Left lobe of liver (tissue), 2 donors: ENCODE data around the gene HYLS1. TPM values are rescaled to one million over a fixed set of nuclear protein-coding genes. Genes with fewer than 3 reads are reported as not detected.

Experiments used
- ATAC-seq: fragments of 200-7000 bp; cut with Tn5 transposase; one replicate; pipeline ENCODE4 v1.9.1; 2020; ENCODE audit warnings: mild to moderate bottlenecking, moderate library complexity
- DNase-seq: peaks from one replicate; pipeline ENCODE4 v3.0.0-alpha.2; 2020; ENCODE audit warnings: low spot score
- total RNA-seq: library from RNA; stranded (reverse); gene quantifications from one replicate; pipeline ENCODE4 v1.2.1, GENCODE V29; 2021
- donor health status: DM: no; HTN: no; CAD: no; lungs with moderate emphysema.
- donor health status: DM: no; HTN: yes; CAD: no.

Gene HYLS1
- total RNA-seq, 1 donor from 2014 or later, result 2.9 TPM

DNA sequence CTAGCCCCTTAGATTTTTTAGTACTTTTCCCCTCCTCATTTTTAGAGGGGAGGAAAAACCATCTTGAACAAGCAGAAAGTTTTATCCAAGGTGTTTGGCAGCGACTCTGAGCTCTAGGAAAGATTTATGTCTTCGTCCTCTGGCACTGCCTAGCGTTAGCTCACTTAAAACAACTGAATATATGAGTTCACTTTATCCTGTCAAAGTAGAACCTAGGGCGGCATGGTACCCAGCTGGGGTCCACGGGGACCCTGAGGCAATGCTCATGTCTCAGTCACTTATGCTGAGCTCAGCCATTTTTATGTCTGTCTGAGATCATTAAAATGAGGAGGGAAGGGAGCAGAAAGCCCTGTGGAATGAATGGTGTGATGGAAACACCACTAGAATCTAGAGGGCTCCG lies 44.2 kb downstream of the HYLS1 start:
- DNase-seq (no peak), ATAC-seq (no peak)

DNA sequence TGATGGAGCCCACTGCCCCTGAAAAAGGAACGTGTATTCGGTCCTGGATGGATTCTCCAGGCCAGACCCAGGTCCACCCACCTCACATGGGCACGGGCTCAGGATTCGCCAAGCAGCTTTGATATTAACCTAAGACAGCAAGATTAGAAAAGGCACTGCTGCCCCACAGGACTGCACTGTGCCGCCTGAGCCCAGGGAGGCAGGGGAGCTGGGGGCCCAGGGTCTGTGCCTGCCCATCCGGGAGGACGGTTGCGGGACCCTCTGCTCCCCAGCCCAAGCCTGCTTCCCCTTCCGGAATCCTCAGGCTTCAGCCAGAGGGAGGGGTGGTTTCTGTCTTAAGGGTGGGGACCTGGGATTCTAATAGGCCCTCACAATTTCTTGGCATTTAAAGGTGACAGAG lies 44.8 kb downstream of the HYLS1 start:
- DNase-seq (no peak), ATAC-seq (no peak)

DNA sequence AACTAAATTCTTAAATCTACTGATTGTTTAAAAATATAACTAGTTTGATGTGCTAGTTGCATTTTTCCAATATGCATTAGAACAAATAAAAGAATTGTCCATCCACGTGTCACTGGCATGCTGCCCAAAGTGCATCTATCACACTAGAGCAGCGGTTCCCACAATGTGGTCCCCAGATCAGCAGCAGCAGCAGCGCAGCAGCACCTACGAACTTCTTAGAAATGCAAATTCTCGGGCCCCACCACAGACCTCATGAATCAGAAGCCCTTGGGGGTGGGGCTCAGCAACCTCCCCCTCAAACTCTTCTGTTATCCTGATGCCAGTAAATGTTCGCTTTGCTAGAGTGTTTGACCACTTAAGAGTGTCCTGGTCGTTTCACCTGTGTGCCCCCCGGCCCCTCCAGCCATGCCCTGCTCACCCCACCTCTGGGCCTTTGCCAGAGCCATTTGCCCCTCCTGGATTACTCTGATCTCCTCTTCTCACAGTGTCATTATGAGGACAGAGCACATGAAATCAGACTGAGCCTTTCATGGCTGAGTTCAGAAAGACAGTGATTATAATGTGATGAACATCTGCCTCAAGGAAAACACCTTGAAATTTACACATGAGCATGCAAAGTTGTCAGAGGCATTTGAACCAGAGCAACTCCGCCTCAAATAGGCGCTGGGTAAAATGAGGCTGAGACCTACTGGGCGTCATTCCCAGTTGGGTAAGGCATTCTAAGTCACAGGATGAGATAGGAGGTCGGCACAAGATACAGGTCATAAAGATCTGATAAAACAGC lies 45.8 kb downstream of the HYLS1 start:
- no peak for DNase-seq
- ATAC-seq, result no peak

DNA sequence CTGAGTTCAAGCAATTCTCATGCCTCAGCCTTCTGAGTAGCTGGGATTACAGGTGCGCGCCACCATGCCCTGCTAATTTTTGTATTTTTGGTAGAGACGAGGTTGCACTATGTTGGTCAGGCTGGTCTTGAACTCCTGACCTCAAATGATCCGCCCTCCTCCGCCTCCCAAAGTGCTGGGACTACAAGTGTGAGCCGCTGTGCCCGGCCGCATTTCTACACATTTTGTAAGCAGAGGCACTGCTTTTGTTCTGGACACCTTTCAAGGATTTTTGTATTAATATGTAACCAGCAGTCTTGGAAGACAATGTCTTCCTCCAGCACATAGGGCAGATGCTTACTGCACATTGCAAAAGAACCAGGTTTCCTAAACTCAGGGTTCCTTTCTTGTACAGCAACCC lies 47.0 kb downstream of the HYLS1 start:
- ATAC-seq, result no peak

DNA sequence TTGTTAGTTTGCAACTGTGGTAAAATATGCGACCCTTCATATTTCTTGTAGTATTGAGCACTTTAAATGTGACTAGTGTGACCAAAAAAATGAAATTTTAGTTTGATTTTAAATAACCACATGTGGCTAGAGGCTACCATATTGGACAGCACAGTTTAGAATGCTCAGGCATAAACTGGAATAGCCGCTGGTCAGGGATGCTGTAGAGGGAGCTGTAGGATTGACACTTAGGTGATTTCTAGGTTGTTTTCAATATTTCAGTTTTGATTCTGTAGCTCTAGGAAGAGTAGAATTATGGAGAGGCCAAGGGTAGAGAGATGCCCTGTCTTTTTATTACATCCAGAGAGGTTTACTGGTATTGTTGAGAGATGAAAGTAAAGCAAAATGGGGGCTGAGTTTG lies 47.6 kb downstream of the HYLS1 start:
- no peak for ATAC-seq
- DNase-seq, result no peak

More for the DNA sequence above, 47.0 kb downstream of the HYLS1 start:
- no peak for DNase-seq

DNA sequence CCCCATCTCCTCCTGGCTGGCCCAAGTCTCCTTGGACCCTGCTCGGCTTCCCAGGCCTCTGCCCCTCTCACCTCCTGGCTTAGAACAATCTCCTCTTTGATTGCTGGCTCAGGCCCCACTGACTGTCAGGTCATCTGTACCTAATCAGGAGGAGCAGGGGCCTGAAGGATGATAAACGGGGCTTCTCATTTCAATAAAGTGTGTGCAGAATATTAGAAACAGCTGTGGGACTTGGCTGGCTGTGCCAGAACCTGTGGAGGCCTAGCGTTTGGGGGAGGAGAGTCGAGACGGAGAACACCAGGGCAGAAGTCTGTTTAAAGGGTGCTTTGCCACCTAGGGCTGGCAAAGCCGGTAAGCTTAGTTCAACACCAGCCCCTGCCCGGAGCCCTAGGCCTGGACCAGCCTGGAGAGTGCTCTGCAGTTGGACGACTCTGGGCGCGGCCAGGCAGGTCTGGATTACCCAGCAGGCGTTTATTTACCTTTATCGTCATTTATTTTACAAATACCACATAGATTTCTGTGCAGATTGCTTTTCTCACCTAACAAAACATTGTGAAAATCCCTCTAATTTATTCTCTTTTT lies 48.2 kb downstream of the HYLS1 start:
- ATAC-seq, result no peak
- DNase-seq, result no peak

DNA sequence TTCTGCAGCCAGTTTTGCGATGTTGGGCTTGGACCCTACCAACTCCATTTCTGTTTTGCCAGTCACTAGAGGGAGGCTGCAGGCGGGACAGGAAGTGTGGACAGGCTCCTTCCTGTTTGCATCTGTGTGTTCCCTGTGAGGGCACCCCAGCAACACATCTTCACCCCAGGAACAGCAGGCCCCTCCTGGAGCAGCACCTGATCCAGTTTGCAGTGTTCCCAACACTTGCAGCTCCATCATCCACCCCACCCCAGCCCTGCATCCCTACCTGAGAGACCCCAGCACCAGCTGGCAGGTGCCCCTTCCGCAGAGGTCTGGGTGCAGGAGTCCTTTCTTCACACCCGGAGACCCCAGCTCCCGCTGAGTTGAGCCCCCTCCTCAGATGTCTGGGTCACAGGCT lies 51.0 kb downstream of the HYLS1 start:
- ATAC-seq (no peak), DNase-seq (peak; percentile 30)

DNA sequence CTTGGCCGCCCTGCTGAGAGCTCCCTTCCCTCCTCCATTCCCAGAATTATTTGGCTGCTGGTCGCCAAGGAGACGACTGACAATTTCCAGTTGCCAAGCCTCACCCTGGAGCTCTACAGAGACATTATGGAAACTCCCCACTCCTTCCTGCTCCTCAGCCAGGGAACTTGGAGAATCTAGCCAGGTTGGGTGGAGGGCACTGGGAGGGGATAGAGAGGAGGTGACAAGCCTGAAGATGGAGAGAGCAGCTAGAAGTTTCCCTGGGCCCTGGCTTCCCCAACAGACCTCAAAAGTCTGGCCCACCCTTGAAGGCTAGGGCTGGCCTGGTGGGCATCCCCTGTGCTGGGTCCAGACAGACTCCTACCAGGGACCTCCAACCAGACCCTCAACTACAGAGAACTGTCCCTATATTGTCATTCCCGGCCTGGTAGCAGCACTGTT lies 51.6 kb downstream of the HYLS1 start:
- ATAC-seq, result no peak
- peak; percentile 31 for DNase-seq

DNA sequence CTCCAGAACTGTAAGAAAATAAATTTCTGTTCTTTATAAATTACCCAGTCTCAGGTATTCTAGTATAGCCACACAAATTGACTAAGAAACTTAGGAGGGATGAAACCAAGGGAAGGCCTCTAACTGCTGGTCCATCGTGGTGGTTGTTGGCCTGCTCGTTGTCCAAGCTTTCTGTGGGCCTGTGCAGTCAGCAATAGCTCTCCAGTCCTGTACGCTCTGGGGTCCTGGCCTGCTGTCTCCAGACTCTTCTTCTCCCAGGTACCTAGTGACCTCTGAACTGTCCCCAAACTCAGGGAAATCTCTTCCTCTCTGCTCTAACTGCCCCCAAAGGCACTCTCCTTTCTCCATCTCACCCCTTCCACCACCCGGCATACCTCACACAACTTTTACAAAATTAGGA lies 52.7 kb downstream of the HYLS1 start:
- no peak for ATAC-seq

DNA sequence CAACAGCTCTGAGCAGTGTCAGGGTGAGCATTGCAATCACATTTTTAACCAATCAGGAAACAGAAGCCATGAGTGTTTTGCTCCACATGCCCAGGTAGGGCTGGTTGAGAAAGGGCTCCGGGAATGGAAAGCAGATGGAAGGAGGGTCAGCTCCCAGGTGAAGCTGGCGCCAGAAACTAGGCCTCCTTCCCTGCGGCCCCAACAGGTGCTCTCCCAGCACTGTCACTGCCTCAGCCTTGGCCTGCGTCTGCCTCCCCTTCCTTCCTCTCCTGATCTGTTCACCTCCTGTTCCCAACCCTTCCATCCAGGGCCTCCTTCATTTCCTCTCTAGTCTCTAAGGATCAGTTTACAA lies 53.8 kb downstream of the HYLS1 start:
- DNase-seq, result no peak
- no peak for ATAC-seq

More for the DNA sequence above, 52.7 kb downstream of the HYLS1 start:
- DNase-seq, result no peak

DNA sequence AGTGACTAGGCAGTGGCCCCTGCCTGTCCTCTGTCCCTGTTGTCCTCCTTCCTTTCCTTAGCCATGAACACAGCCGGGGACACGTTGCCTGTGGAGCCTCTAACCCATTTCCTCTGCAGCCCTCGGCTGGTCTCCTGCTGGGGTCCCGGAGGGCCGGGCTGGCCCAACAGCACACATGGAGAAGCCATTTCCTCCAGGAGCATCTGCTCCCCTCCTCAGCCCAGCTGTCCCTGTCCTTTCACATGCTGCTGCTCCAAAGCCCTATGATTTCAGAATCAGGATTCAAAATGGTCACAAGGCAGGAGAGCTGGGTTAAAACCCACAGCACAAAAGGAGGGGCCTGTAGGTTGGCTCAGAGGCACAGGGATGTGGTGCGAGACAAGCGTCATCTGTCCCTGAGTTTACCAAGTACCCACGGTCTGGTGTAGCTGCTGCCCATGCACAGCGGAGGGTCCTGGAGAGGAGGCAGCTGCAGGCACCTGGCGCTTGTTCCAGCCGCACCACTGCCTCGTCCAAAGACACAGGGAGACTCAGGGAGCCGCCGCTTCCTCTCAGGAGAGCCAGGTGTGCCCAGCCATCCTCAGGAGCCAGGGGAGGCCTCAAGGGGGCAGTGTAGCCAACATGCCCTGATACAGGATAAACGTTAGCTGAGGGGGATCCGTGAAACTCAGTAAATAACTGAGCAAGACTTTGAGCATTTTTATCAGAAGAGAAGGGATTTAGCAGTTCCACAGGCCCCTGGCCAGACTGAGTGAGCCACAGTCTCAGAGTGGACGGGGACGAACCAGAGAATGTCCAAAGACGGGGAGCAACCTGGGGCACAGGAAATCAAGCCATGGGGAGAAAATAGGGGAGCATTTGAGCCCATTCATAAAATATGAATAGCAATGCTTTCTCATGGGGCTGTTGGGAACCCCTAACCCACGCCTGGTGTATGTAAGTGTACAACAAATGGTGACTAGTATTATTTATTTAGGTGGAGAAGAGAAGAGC lies 54.4 kb downstream of the HYLS1 start:
- DNase-seq (peak; percentile 68), ATAC-seq (peak; percentile 98)

DNA sequence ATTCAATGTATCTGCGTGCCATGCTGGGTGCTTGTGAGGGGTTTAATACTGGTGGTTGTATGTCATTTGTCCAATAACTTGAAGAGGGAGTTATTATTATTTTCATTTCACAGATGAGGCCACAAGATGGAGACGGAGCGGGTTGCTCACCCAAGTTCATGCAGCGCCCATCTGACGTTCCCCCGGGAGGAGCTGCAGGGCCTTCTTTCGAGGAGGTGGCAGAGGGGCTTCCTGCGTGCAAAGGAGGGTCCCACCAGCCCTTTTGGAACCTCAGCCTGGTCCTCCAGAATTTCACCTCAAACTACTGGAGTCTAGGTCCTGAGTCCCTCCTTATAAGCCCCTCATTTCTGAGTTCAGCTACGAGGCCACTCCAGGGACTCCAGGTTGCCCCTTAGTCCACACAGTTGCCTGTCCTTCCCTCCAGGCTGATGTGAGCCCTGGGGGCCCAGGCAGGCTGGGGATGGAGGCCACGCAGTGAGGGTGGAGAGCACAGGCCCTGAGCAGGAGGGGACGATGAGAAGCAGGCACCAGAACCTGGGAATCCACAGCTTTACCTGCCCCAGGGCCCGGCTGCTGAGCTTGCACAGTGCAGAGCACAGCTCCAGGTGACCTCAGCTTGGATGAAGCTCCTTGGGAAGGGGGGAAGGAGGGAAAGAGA lies 55.4 kb downstream of the HYLS1 start:
- DNase-seq (peak; percentile 22), ATAC-seq (no peak)

DNA sequence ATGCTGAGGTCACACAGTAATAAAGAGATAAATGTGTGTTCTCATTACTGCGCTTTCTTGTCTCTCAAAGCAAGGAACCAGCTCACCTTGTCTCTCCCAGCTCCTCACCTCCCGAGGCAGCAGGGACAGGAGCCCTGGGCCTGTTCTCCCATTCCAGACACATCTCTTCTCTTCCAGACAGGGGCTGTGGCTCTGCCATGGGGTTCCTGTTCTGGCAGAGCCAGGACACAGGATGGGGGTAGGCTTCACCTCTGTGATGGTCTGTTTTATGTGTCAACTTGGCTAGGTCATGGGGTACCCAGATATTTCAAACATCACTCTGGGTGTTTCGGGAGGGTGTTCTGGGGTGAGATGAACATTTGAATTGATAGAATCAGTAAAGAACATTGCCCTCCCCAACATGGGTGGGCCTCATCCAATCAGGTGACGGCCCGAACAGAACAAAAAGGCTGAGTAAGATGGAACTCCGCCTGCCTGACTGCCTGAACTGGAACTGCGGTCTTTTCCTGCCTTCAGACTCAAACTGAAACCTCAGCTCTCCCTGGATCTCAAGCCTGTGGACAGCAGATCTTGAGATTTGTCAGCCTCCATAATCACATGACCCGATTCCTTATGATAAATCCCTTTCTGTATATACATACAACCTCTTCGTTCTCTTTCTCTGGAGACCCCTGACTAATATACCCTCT lies 56.3 kb downstream of the HYLS1 start:
- DNase-seq, result no peak
- ATAC-seq, result no peak

DNA sequence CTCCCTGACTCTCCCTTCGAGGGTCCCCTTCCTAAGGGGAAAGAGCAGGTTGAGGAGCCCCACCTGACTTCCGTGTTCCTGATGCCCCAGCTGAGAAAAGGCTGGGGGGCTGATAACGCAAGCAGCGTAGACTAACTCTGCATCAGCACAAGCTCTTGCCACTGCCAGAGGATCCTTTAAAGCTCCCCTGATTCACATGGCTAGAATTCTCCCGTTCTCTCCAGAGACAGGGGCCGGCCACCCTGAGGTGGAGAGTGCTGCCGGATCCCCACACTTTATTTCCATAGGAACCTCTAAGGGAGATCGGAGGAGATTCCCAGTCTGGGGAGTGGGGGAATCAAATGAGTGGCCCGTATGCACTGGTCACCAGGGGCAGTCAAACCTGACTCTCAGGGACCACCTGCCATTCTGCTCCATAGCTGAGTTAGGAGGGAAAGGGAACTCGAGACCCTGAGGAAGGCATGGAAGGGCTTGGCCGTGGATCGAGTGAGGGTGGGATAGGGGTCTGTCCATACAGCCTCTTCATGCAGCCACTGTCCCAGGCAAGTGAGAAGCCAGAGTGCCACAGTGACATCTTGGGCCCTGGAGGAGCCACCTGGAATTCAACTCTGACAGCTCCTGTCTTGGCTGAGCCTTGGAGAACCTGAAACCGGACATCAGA lies 57.0 kb downstream of the HYLS1 start:
- DNase-seq (peak; percentile 32), ATAC-seq (no peak)

DNA sequence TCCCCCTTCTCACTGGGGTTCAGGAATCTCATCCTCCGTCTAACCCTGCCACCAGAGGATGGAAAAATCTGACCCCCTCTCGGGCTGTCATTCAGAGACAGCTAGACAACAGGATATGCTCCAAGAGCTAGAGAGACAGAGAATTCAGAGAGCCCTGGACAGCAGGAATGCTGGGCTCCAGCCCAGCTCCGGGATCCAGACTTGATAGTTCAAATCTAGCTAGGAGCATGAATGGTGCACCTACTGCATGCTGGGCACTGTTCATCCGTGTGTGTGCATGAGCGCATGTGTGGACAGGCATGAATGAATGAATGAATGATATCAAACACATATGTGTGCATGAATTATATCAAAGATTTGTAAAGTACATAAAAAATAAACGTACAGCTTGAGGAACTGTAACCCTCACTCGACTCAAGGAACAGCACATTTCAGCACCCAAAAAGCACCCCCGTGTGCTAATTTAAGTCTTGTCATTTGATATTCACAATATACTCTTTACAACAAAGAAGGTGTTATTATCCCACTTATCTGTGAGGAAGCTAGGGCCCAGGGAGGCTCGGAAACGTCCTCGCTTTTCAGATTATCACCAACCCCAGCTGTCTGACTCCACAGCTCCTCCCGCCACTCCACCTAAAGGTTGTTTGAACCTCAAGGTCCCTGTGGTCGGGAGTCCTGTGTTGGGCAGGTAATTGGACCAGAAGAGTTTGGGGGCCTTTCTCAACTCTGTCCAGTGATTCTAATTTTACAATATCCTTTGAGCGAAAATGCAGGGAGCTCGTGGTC lies 57.7 kb downstream of the HYLS1 start:
- ATAC-seq (no peak), DNase-seq (peak; percentile 23)

DNA sequence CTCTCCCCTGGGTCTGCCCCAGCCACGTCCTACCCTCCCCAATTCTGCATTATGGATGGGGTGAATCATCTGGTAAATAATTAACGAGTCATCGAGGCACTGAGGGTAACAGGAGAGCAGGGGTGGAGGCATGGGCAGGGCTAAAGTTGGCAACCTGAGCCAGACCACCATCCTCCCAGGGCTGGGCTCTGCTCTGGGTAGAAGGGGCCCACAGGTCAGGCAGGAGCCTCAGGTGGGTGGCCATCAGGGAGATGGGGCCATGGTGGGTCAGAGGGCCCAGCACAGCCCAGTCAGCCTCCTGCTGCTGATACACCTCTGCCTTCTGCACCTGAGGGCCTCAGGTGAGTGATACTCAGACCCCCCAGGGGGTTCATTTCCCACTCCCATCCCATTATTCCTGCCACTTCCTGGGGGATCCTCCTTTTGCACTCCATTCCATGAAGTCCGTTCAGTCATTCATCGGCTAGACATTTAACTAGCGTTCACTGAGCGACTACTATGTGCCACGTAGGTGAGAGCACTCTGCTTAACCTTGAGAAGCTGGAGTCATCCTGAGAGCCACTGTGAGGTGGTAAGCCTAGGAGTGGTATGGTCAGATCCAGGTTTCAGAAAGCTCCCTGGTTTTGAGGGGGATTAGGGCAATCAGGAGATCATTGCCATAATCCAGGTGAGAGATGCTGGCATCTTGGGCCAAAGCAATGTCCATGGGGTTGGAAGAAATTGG lies 58.5 kb downstream of the HYLS1 start, which contains the start of gene VSIG10L2:
Gene VSIG10L2, plus strand, starts transcription at position 248 of the 724 bp plus-strand sequence. Its CDS starts 12 bp downstream, at position 260.
- ATAC-seq, result no peak
- DNase-seq, result no peak

DNA sequence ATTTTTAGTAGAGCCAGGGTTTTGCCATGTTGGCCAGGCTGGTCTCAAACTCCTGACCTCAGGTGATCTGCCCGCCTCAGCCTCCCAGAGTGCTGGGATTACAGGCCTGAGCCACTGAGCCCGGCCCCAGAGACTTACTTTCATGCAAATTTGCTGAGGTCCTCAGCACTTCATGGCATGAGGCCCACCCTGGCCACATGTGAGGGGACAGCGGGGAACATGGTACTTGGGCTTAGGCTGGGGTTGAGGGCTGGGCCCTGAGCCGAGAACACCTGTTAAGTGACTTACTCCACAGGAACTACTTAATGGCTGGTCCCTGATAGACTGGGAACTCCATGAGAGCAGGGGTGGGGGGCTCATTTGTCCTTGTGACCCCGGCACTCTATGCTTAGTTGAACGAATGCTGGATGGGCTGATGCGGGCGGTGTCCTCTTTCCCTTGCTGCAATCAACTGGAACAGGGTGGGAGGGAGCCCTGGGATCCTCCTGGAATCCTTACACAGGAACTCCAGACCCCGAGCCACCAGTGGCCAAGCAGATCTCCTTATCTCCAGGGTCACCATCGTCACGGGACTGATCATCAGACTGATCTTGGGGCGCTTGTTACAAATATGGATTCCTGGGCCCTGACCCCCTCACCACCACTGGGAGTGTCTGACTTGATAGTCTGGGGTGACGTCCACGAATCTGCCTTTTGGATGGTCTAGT lies 59.4 kb downstream of the HYLS1 start:
- DNase-seq (peak; percentile 29), ATAC-seq (no peak)
